GM21447 (cell line): Measurements from ENCODE around the gene SLC12A8.

Experiments
- ATAC-seq: cut with Tn5 transposase; IDR thresholded peaks from one replicate; pipeline ENCODE4 v1.9.1; 2021; ENCODE audit not compliant: unreplicated experiment

The SLC12A8 gene

GRCh38 chr3:125140818-125141595 is 71.5 kb downstream of the SLC12A8 start:
- ATAC-seq, result no peak

- no peak for ATAC-seq
Observed at GRCh38 chr3:125140011-125140817, 72.3 kb downstream of the SLC12A8 start.

- ATAC-seq, result no peak
Observed at GRCh38 chr3:125139386-125139785, 73.2 kb downstream of the SLC12A8 start.

GRCh38 chr3:125137358-125138033 is 75.1 kb downstream of the SLC12A8 start:
- ATAC-seq, result no peak

- no peak for ATAC-seq
Observed at GRCh38 chr3:125136966-125137357, 75.6 kb downstream of the SLC12A8 start.

- ATAC-seq, result no peak
Observed at GRCh38 chr3:125136515-125136914, 76.0 kb downstream of the SLC12A8 start.

- ATAC-seq, result no peak
Observed at GRCh38 chr3:125134952-125135351, 77.6 kb downstream of the SLC12A8 start.

- no peak for ATAC-seq
Observed at GRCh38 chr3:125132815-125133214, 79.7 kb downstream of the SLC12A8 start.

GRCh38 chr3:125129512-125129997 is 83.0 kb downstream of the SLC12A8 start:
- ATAC-seq, result no peak

GRCh38 chr3:125128861-125129501 is 83.6 kb downstream of the SLC12A8 start:
- ATAC-seq, result no peak

- ATAC-seq, result no peak
Observed at GRCh38 chr3:125126323-125126722, 86.2 kb downstream of the SLC12A8 start.

- no peak for ATAC-seq
Observed at GRCh38 chr3:125125821-125126245, 86.7 kb downstream of the SLC12A8 start.

- ATAC-seq, result no peak
Observed at GRCh38 chr3:125123451-125124305, 88.9 kb downstream of the SLC12A8 start.

GRCh38 chr3:125121246-125122010 is 91.1 kb downstream of the SLC12A8 start:
- ATAC-seq, result peak; percentile 60

GRCh38 chr3:125120379-125121122 is 92.0 kb downstream of the SLC12A8 start:
- ATAC-seq, result peak; percentile 37

- peak; percentile 56 for ATAC-seq
Observed at GRCh38 chr3:125119752-125120378, 92.7 kb downstream of the SLC12A8 start.

- ATAC-seq, result no peak
Observed at GRCh38 chr3:125118600-125118999, 93.9 kb downstream of the SLC12A8 start.

- no peak for ATAC-seq
Observed at GRCh38 chr3:125117631-125118191, 94.8 kb downstream of the SLC12A8 start.
